HEK293T (cell line): ENCODE measurements around the gene ANGPTL7.

ENCODE experiments used
- BHLHE40 ChIP-seq: fragments of 450-650 bp; IDR thresholded peaks from 2 replicates; pipeline ENCODE4 v1.6.1; 2016; ENCODE audit warnings: mild to moderate bottlenecking, moderate library complexity, borderline replicate concordance
- CTBP1 ChIP-seq: fragments of 450-650 bp; IDR thresholded peaks from 2 replicates; pipeline ENCODE4 v1.6.1; 2016; ENCODE audit warnings: borderline replicate concordance
- FOXA1 ChIP-seq: fragments of 450-650 bp; IDR thresholded peaks from 2 replicates; pipeline ENCODE4 v1.6.1; 2016; ENCODE audit warnings: mild to moderate bottlenecking
- FOXK2 ChIP-seq: fragments of 450-650 bp; IDR thresholded peaks from 2 replicates; pipeline ENCODE4 v1.6.1; 2016; ENCODE audit warnings: mild to moderate bottlenecking
- FOXM1 ChIP-seq: fragments of 450-650 bp; IDR thresholded peaks from 2 replicates; pipeline ENCODE4 v1.6.1; 2017; ENCODE audit warnings: mild to moderate bottlenecking, borderline replicate concordance
- HDGF ChIP-seq: fragments of 450-650 bp; IDR thresholded peaks from 2 replicates; pipeline ENCODE4 v1.6.1; 2017; ENCODE audit warnings: antibody characterized with exemption, borderline replicate concordance
- L3MBTL2 ChIP-seq: fragments of 450-650 bp; conservative IDR thresholded peaks from 2 replicates; pipeline ENCODE4 v1.6.1; 2016; ENCODE audit warnings: mild to moderate bottlenecking
- LEF1 ChIP-seq: fragments of 450-650 bp; IDR thresholded peaks from 2 replicates; pipeline ENCODE4 v1.6.1; 2017; ENCODE audit warnings: mild to moderate bottlenecking, borderline replicate concordance
- NFRKB ChIP-seq: fragments of 450-650 bp; IDR thresholded peaks from 2 replicates; pipeline ENCODE4 v1.6.1; 2016; ENCODE audit warnings: mild to moderate bottlenecking, moderate library complexity
- SP1 ChIP-seq: fragments of 450-650 bp; IDR thresholded peaks from 2 replicates; pipeline ENCODE4 v1.6.1; 2017
- SUZ12 ChIP-seq: fragments of 450-650 bp; IDR thresholded peaks from 2 replicates; pipeline ENCODE4 v1.6.1; 2016; ENCODE audit warnings: mild to moderate bottlenecking
- TARDBP ChIP-seq: fragments of 450-650 bp; IDR thresholded peaks from 2 replicates; pipeline ENCODE4 v1.6.1; 2016

- TF ChIP-seq SP1 = no peak
- TF ChIP-seq L3MBTL2 = no peak
- TF ChIP-seq LEF1 = no peak
- no peak for TF ChIP-seq FOXA1
- TF ChIP-seq CTBP1 = no peak
- no peak for TF ChIP-seq FOXK2
- no peak for TF ChIP-seq HDGF
- TF ChIP-seq TARDBP = no peak
- no peak for TF ChIP-seq SUZ12
- TF ChIP-seq BHLHE40 = no peak
- no peak for TF ChIP-seq FOXM1
- TF ChIP-seq NFRKB = no peak
Observed at GRCh38 chr1:11216074-11216473, 26.9 kb downstream of the ANGPTL7 start.
